HPDE6-E6E7 (cell line): ENCODE data around the gene CRTAP.
"Not testable (repeated sequence)": the region's sequence is repeated elsewhere in the genome, so short reads cannot be mapped to it uniquely, and the experiment has no call there.

Experiments used
- DNase-seq: peaks from one replicate; pipeline ENCODE4 v3.0.0; 2011; ENCODE audit warnings: missing footprints; ENCODE audit errors: extremely low spot score

Gene CRTAP

GRCh38 chr3:33174711-33175414 lies 61.0 kb downstream of the CRTAP start:
- DNase-seq, result no peak

- no peak for DNase-seq
These were observed 65.3 kb downstream of the CRTAP start for GRCh38 chr3:33179132-33179531.

GRCh38 chr3:33181229-33181628 lies 67.4 kb downstream of the CRTAP start:
- DNase-seq, result no peak

GRCh38 chr3:33181641-33182040 lies 67.8 kb downstream of the CRTAP start:
- DNase-seq, result not testable (repeated sequence)

GRCh38 chr3:33184863-33185262 lies 71.0 kb downstream of the CRTAP start:
- DNase-seq, result no peak

GRCh38 chr3:33186524-33187367 lies 72.9 kb downstream of the CRTAP start:
- DNase-seq, result no peak

GRCh38 chr3:33187368-33187634 lies 73.5 kb downstream of the CRTAP start:
- DNase-seq, result no peak

GRCh38 chr3:33194303-33194702 lies 80.5 kb downstream of the CRTAP start:
- no peak for DNase-seq

GRCh38 chr3:33196538-33196937 lies 82.7 kb downstream of the CRTAP start:
- no peak for DNase-seq
